GM21367 (cell line): ENCODE measurements around the gene GABBR2.
A peak's percentile ranks its signal among the peaks of the same experiment; 100 is the strongest.

Experiments used
- ATAC-seq: cut with Tn5 transposase; IDR thresholded peaks from one replicate; pipeline ENCODE4 v1.9.1; 2021; ENCODE audit not compliant: unreplicated experiment

Gene GABBR2

GRCh38 chr9:98413084-98413483, 295.7 kb downstream of the GABBR2 start:
- no peak for ATAC-seq

GRCh38 chr9:98412101-98412842, 296.5 kb downstream of the GABBR2 start:
- no peak for ATAC-seq

- ATAC-seq = no peak
These were observed 298.5 kb downstream of the GABBR2 start for GRCh38 chr9:98410185-98410697.

GRCh38 chr9:98409719-98410118, 299.0 kb downstream of the GABBR2 start:
- ATAC-seq = no peak

- no peak for ATAC-seq
These were observed 302.3 kb downstream of the GABBR2 start for GRCh38 chr9:98406469-98406868.

- ATAC-seq = no peak
These were observed 304.5 kb downstream of the GABBR2 start for GRCh38 chr9:98404237-98404636.

- ATAC-seq = no peak
These were observed 305.0 kb downstream of the GABBR2 start for GRCh38 chr9:98403715-98404114.

- no peak for ATAC-seq
These were observed 306.5 kb downstream of the GABBR2 start for GRCh38 chr9:98402019-98402840.

- ATAC-seq = no peak
These were observed 307.4 kb downstream of the GABBR2 start for GRCh38 chr9:98401140-98402018.

GRCh38 chr9:98399950-98400683, 308.6 kb downstream of the GABBR2 start:
- no peak for ATAC-seq

GRCh38 chr9:98396656-98397055, 312.1 kb downstream of the GABBR2 start:
- no peak for ATAC-seq

- ATAC-seq = no peak
These were observed 312.5 kb downstream of the GABBR2 start for GRCh38 chr9:98396236-98396635.

- no peak for ATAC-seq
These were observed 316.9 kb downstream of the GABBR2 start for GRCh38 chr9:98391867-98392266.

- ATAC-seq = no peak
These were observed 317.3 kb downstream of the GABBR2 start for GRCh38 chr9:98391406-98391805.

GRCh38 chr9:98385751-98386150, 323.0 kb downstream of the GABBR2 start:
- ATAC-seq = no peak

GRCh38 chr9:98383758-98384157, 325.0 kb downstream of the GABBR2 start:
- ATAC-seq = no peak

GRCh38 chr9:98381311-98382103, 327.2 kb downstream of the GABBR2 start:
- ATAC-seq = no peak

- peak; percentile 54 for ATAC-seq
These were observed 328.6 kb downstream of the GABBR2 start for GRCh38 chr9:98380065-98380681.

- no peak for ATAC-seq
These were observed 329.2 kb downstream of the GABBR2 start for GRCh38 chr9:98379572-98379971.
